Caki2 (cell line): Measurements from ENCODE around the gene TAS1R2. TPM values are rescaled to one million over a fixed set of nuclear protein-coding genes. Genes with fewer than 3 reads are reported as not detected.

ENCODE experiments used
- DNase-seq: peaks from one replicate; pipeline ENCODE4 v3.0.0-alpha.2; 2015; ENCODE audit warnings: low read depth
- in situ Hi-C: cut with HindIII; loops from 2 replicates; pipeline ENCODE4 v1.10.0; 2016; ENCODE audit warnings: low sequenced_read_pairs, low pct_unique_long_range_greater_than_20kb, mixed read lengths
- total RNA-seq: library from RNA; depleted of rRNA; stranded (reverse); fragments of >200 nt; shearing (Covaris generic); gene quantifications from 2 replicates; pipeline ENCODE4 v1.2.3, GENCODE V29; 2014; ENCODE audit warnings: low replicate concordance

The TAS1R2 gene
- total RNA-seq, 1 experiment from 2014 or later, result not detected

DNA sequence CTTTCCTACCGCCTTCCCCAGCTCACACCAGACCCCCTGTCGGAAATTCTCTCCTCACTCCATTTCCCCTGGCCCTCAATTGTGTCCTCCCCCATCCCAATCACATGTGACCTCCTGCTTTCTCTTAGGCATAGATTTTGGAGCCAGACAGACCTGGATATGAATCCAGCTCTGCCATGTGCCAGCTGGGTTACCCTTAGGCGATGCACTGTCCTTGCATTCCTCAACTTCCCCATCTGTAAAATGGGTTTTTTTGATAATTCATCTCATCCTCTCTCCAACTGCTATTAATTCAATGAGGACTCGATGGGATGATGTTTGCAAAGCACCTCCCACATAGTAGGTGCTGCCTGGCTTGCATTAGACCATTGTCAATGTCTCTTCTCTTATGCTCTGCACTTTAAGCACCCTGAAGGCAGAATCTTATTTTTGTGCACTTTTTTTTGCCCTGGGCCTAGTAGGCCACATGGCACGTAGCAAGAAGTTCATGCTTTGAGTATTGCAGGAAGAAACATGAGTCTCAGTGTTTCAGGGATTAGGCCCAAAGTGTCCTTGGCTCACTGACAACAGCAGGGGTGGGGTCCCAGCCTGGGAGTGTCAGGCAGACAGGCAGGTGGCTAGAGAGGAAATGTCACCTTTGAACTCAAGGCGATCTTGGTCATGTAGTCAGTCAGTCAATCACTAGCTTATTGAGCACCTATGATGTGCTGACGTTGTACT lies 47.6 kb downstream of the TAS1R2 start:
- no peak for DNase-seq
- in situ Hi-C loops, result no loop called here

DNA sequence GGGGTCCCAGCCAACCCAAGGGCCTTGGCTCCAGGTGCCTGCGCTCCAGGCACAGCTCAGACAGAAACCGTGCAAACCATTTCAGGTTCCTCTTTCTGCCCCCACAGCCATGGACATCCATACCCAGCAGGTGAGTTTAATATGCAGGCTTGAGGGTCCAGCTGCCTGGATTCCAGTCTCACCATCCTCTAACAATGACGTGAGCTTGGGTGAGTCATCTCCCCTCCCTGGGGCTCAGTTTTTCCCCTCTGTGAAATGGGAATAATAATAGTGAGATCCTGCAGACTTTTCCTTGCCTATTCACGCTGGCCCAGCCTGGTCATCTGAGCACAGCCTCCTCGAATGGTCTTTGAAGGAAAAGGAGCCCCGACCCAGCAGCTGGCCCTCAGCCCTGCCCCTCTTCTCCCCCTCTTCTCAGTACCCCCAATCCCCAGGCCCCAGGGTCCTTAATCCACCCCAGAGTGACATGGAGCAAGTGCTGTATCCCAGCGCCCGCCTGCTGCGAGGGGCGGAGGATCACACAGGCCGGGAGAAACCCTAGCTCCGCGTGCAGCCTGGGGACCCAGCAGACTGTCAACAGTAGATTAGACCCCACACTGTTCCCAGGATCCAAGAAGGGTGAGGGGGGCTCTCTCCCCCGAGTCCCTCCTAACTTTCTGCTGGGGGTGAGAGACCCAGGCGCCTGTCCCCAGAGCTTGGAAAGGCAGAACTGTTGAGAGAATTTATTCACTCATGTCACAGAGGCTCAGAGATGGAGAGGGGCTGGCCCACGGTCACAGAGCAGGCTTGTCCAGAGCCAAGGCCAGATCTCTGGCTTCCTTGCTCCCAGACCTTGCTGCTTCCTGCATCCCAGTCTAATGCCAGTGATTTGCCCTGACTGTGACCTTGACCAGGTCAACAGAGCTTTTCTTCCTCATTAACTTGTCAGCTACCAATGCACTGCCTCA lies 49.2 kb downstream of the TAS1R2 start:
- DNase-seq, result no peak
- in situ Hi-C loops, result no loop called here

DNA sequence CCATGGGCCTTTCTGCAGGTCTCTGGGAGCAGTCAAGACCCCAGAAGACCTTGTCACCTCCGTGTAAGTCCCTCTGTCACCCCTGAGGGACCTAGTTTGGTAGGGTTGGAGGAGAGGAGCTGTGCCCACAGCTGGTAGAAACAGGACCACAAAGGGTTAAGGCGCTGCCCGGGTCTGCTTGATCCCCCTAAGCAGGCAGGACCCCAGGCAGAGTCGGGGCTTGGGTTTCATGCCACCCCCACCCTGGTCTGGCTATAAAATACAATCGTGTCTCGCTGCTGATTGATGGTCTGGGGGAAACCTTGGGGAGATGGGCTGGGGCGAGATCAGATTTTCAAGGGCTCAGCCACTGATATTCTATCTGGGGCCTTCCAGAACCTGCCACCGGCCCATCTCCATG lies 50.9 kb downstream of the TAS1R2 start:
- in situ Hi-C loops, result no loop called here
- no peak for DNase-seq

DNA sequence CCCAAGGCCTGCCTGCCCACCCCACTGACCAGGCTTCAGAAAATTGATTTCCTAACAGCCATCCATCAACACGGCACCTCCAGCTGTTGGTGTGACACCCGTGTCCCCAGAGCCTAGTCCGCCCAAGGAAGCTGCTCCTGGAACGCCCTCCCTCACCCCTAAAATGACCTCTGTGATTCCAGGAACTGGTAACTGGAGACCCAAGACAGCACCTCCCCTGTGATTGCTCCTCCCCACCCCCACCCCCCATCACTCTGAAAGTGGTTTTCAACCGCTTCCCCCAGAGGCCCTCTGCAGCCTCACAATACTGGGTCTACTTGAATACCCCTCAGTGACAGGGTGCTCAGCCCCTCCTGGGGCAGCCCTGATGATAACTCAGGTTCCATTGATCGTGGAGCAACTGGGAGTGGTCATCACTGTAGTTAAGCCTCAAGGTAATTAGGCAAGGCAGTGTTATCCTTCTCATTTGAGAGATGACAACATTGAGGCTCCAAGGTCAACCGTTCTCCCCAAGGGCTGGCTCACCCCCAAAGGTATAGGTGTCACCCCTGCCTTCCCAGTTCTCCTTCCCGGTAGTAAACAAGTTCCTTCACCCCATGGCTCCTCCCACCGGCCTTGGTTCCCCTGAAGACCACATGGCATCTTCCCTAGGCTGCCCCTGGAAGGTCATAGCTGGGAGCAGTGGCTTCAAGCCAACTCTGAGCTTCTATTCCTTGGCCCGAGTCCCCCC lies 52.0 kb downstream of the TAS1R2 start:
- in situ Hi-C loops, result no loop called here
- DNase-seq, result no peak

DNA sequence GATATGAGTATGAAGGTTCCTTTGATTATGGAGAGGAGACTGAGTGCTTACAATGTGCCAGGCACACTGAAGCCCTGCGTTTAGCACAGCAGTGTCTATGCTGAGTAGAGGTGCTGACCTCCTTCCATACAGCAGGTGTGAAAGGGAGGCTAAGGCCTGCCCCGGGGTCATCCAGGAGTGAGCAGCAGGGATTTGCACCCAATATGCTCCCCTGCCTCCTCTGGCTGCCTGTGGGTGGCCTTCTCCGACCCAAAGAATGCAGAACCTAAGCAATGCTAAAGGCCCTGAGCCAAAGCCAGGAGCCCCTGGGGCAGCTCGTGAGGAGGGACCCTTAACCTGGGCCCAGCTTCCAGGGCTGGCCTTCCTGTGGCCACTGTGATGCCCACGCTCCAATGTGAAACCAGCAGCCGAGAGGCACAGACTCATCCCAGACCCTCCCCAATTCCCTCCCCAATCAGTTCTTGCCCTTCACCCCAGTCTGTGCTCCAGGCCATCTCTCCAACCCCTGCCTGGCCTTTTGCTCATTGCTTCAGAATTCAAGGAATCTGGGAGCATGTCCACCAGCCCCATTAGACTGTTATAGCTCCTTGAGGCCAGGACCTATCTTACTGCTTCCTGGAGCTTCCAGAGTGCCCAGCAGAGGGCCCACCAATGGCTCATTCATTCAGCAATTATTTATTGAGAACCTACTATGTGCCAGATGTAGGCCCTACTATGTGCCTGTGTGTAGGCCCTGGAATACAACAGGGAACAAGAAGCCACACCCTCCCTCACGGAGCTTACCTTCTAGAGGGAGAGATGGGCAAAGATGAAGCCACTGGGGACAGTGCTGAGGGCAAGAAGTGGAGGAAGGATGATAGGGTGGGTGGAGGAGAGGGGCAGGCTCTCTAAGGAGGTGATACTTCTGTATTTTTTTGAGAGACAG lies 53.3 kb downstream of the TAS1R2 start:
- no peak for DNase-seq

DNA sequence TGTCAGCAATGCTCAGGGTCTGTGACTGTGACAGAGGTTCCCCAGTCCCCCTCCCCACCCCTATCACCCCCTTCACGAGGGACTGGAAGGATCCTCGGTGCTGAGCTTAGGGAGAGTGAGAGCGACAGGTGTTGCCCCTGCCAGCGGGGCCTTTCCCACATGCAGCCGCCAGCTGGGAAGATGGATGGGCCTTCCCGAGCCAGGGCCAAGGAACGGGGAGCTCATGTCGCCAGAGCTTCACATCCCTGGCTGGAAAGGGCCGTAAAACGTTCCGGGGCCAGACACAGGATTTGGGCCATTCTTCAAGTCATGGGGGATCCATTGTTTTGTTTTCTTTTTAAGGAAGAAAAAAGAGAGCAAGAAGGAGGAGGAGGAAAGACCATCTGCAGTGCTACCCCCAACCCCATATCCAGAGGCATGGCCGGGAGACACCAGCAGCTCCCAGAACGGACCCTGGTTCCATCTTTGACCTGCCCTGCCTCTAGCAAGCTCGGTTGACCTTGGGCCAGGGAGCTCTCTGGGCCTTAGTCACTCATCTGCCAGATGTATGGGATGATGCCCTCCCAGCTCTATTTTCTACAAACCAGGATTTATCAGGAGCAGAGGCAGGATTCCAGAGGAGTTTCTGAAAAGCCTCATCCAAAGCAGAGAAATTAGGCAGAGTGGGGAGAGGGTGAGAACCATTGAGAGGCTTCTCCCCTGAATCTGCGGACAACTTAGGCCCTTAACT lies 54.1 kb downstream of the TAS1R2 start:
- in situ Hi-C loops, result no loop called here

More for the DNA sequence above, 53.3 kb downstream of the TAS1R2 start:
- in situ Hi-C loops, result no loop called here

DNA sequence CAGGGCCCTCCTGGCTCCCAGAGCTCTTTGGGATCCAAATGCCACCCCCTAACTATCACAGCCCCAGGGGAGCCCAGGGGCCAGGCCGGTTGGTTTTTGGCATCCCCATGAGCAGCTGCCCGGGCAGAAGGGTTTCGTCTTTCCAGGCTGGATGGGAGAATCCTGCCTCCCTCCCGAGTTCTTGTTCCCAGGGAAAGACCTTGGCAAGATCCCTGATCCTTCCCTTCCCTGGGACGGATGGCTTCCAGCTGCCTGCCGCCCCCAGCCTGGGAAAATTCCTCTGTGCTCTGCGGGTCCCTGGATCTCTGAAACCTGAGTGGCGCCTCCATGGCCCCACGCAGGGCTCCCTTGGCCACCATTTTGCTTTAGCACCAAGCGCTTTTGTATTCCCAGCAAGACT lies 55.6 kb downstream of the TAS1R2 start:
- DNase-seq, result no peak
- in situ Hi-C loops, result no loop called here

More for the DNA sequence above, 54.1 kb downstream of the TAS1R2 start:
- DNase-seq, result no peak

DNA sequence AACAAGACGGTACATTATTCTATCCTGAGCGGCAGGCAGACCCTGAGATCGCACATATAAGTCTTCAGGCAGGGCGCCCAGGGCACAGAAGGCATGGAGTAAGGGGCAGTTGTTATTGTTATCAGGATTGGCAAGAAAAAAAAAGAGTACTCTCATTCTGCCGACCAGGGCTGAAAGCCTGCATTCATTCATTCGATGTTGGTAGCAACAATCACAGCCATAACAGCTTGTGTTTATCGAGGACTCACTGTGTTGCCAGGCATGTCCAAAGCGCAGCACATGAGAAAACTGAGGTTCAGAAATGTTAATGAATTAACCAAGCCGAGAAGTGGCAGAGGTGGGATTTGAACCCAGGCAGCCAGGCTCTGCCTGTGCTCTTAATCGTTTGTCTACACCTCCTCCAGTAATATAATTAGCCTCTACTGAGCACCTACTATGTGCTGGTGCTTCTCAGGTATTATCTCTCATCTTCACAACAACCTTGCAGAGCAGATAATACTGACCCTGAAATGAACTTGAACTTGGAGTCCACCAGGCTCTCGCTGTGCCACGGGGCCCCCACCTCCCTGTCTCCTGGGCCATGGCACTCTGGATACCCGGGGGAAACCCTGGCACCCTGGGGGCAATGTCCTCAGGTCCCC lies 56.2 kb downstream of the TAS1R2 start:
- in situ Hi-C loops, result no loop called here
- DNase-seq, result no peak

DNA sequence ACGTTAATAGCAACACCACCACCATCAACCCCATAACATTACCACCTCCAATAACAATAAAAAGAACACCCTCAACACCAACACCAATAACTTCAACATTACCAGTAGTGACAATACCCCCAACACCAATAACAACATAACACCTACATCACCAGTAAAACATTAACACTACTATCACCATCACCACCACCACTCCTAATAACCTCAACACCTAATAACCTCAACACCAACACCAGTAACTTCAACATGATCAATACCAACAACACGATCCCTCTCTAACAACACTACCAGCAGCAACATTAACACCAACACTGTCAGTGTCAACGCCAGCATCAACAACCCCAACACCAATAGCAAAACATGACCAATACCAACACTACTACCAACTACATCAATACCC lies 57.2 kb downstream of the TAS1R2 start:
- no peak for DNase-seq
- in situ Hi-C loops, result no loop called here

DNA sequence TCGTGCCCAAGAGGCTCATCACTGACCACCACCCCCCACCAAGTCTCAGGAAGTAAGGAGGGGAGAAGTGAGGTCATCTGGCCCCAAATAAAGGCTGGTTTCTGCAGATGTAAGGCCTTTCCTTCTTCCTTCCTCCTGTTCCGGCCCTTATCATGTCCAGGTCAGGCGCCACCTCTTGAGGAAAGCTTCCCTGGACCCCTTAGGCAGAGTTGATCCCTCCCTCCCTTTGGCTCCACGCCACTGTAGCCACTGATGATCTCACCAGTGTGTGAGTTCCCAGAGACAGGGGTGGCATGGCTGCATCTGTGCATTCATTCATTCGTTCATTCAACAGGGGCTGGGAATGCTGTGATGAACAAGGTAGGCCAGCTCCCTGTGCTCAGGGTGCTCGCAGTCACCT lies 59.2 kb downstream of the TAS1R2 start:
- no peak for DNase-seq
- in situ Hi-C loops, result no loop called here

DNA sequence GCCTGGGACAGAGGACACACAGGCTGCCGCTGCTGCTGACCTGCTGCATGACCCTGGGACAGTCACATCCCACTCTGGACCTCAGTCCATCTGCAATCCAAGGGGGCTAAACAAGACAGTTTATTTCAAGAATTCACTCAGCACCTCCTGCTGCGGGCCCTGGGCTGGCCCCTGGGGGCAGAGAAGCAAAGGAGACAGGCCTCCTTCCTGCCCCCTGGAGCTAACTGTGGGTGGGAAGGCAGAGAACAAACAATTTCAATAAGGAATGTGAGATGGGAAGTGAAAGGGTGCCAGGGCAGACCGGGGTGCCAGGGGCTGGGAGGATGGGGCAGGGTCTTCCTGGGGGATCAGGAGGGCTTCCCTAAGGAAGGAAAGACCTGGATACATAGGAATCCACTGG lies 60.0 kb downstream of the TAS1R2 start:
- DNase-seq, result no peak
- in situ Hi-C loops, result no loop called here

DNA sequence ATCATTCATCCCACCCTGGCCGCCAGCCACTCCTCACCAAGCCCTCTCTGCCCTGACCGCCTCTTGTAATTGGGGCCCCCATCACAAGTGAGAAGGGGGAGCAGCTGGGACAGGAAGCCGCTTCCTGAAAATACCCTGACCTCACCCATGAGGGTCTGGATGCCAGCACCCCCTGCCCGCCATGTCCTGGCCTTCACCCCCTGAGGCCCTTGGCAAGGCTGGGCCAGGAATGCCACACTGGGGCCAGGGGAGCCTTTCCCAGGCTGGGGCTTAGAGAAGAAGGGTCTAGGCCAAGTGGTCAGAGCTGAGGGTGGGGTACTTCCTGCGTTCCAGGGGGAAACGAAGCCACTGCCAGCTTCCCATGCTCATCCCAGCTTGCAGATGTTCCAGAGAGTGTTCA lies 60.5 kb downstream of the TAS1R2 start:
- in situ Hi-C loops, result no loop called here
- DNase-seq, result no peak

DNA sequence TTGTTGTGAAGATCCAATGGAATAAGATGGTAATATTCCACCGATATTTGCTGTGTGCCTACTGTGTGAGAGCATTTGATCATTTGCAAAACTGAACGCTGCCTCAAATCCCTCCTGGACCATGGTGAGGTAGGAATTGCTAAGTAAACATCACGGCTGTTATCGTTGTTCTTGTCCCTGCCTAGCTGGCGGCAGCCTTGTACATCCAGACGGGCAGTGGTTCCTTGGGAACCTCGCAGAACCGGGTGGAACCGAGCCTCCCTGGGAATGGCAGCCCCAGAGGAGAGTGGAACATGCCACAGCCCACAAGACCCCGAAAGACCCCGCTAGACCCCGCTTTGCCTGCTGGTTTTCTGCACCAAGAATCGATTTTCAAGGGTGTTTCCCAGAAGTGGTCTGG lies 60.9 kb downstream of the TAS1R2 start:
- DNase-seq, result no peak
- in situ Hi-C loops, result no loop called here

DNA sequence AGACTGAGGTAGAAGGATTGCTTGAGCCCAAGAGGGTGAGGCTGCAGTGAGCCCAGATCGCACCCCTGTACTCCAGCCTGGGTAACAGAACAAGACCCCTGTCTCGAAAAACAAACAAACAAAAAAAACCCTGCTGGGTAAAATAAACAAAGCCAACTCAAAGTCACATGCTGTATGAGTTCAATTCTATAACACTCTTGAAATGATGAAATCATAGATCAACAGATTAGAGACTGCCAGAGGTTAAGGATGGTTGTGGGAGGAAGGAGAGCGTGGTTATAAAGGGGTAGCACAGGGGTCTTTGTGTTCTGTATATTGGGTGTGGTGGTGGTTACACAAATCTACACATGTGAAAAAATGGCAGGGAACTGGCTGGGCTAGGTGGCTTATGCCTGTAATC lies 62.5 kb downstream of the TAS1R2 start:
- DNase-seq, result no peak
- in situ Hi-C loops, result no loop called here

DNA sequence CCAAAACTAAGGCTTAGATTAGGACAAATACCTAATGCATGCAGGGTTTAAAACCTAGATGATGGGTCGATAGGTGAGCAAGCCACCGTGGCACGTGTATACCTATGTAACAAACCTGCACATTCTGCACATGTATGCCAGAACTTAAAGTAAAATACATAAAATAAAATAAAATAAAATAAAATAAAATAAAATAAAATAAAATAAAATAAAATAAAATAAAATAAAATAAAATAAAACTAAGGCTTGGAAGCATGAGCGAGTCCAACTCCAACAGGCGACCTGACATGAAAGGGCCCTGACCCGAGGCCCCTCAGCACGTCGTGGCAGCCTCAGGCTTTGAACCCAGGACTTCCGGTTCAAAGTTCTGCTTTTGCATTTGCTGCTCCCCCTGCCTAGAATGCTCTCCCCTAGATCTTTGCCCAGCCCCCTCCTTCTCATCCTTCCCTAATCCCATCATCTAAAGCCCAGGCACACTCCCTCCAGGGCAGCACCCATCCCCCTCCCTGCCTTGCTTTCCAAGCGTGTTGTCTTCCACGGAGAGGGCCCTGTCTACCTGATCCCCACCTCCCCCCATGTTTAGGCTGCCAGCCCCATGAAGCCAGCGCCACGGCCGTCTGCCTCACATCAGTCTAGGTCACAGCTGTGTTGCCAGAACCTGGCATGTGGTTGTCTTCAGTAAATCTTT lies 64.3 kb downstream of the TAS1R2 start:
- in situ Hi-C loops, result no loop called here
- DNase-seq, result no peak

DNA sequence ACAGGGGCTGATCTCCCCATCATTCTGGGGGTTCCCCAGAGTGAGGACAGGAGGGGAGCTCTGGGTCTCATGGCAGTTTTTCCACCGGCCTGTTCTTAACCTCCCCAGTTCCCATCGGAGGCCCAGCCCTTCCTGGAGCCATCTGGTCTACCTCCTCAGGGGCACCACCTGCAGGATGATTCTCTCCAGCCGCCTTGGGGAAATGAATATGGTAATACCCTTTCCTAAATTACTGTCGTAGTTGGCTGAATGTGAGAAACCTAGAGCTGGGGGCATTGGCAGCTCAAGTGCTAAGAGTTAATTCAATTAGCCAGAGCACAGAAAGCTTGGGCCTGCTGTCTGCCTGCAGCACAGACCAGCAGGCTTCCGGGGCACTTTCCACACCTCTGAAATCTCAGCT lies 64.9 kb downstream of the TAS1R2 start:
- in situ Hi-C loops, result no loop called here
- DNase-seq, result no peak
